Measurements from ENCODE around the gene IRAK4.
A peak's percentile ranks its signal among the peaks of the same experiment; 100 is the strongest.

IRAK4 gene

GRCh38 chr12:43730283-43730682 lies 28.5 kb upstream of the IRAK4 start:
- DNase-seq (ENCODE audit: low read depth): no peak
- TF ChIP-seq CTCF (IDR thresholded peaks at IDR 0.05; ENCODE audit: insufficient read depth, low read depth, low read length, missing control alignments): no peak
- no peak overlapping the region for H3K4me3 ChIP-seq (ENCODE audit: low read length)

GRCh38 chr12:43733687-43734086 lies 25.1 kb upstream of the IRAK4 start:
- no peak overlapping the region for H3K4me3 ChIP-seq (ENCODE audit: low read length)
- no peak for TF ChIP-seq CTCF (IDR thresholded peaks at IDR 0.05; ENCODE audit: insufficient read depth, low read depth, low read length, missing control alignments)
- DNase-seq (ENCODE audit: low read depth): no peak

- TF ChIP-seq CTCF (IDR thresholded peaks at IDR 0.05; ENCODE audit: insufficient read depth, low read depth, low read length, missing control alignments): no peak
- no peak overlapping the region for H3K4me3 ChIP-seq (ENCODE audit: low read length)
- no peak for DNase-seq (ENCODE audit: low read depth)
These were observed 21.8 kb upstream of the IRAK4 start for GRCh38 chr12:43736927-43737440.

DNA sequence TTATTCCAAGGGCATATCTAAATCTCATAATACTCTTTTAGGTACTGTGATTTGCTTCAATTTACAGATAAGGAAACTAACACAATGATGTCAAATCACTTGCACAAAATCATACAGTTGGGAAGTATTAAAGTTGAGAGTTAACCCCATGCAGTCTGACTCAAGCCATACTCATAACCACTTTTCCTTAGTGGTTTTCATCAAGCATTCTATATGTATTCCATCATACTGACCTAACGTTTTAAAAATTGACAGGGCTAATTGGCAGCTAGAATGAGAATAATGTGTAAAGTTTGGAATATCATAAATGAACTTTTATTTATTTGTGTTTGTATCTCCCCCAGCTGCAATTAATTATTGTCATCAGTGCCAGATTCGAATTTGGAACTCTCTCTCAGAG lies 21.1 kb upstream of the IRAK4 start:
- no peak for TF ChIP-seq CTCF (IDR thresholded peaks at IDR 0.05; ENCODE audit: insufficient read depth, low read depth, low read length, missing control alignments)
- no peak overlapping the region for H3K4me3 ChIP-seq (ENCODE audit: low read length)
- DNase-seq (ENCODE audit: low read depth): peak; percentile 48

- DNase-seq (ENCODE audit: low read depth): no peak
- TF ChIP-seq CTCF (IDR thresholded peaks at IDR 0.05; ENCODE audit: insufficient read depth, low read depth, low read length, missing control alignments): no peak
- H3K4me3 ChIP-seq (ENCODE audit: low read length): no peak overlapping the region
These were observed 18.1 kb upstream of the IRAK4 start for GRCh38 chr12:43740511-43741100.

DNA sequence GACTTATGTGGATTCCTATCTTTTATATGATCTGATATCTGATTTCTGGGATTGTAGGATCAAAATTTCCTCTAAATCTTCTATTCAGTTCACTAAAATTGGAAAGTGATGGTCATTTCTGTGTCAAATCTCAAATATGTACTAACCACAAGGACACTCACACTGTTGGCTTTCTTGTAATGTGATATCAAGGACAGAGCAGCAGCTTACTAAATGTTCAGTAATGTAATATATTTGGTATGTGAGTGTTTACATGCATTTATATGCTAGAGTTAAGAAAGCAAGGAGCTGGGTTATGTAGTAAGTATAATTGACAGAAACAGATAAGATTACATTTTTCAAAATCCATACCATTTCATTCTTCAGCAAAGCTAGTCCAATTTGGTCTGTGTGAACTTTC lies 16.6 kb upstream of the IRAK4 start:
- DNase-seq (ENCODE audit: low read depth): peak; percentile 18
- no peak overlapping the region for H3K4me3 ChIP-seq (ENCODE audit: low read length)
- no peak for TF ChIP-seq CTCF (IDR thresholded peaks at IDR 0.05; ENCODE audit: insufficient read depth, low read depth, low read length, missing control alignments)

GRCh38 chr12:43744826-43745225 lies 13.9 kb upstream of the IRAK4 start:
- TF ChIP-seq CTCF (IDR thresholded peaks at IDR 0.05; ENCODE audit: insufficient read depth, low read depth, low read length, missing control alignments): no peak
- H3K4me3 ChIP-seq (ENCODE audit: low read length): no peak overlapping the region
- no peak for DNase-seq (ENCODE audit: low read depth)

Data from epithelial cell of esophagus (primary cell).